ENCODE measurements around the gene TBX6. TPM values are rescaled to one million over a fixed set of nuclear protein-coding genes. Genes with fewer than 3 reads are reported as not detected.

TBX6 gene
- total RNA-seq, 1 experiment from 2014 or later: 5.1 TPM

- H3K27ac Mint-ChIP-seq: peak overlapping the region; percentile 82
- ATAC-seq (no peak), DNase-seq (ENCODE audit: low spot score) (no peak)
- peaks cover 16% of the 10 kb centered on the region for H3K27me3 Mint-ChIP-seq (ENCODE audit: low read depth)
- H3K36me3 Mint-ChIP-seq: peaks cover 29% of the 10 kb centered on the region
- POLR2A ChIA-PET: no interaction called here
- H3K4me1 Mint-ChIP-seq: peaks cover 25% of the 10 kb centered on the region
- peak overlapping the region; percentile 75 for H3K4me3 Mint-ChIP-seq
- CTCF ChIA-PET: interaction anchor here (3.8 to 4.2 kb wide), 2 partner anchors 18 to 40 kb away, joined by 26 to 33 read pairs; no protein-coding TSS in a partner anchor
- H3K9me3 Mint-ChIP-seq: peaks cover 22% of the 10 kb centered on the region
- TF ChIP-seq FOXP1 (CRISPR knock-in tag; IDR thresholded peaks at IDR 0.05; ENCODE audit: borderline replicate concordance) (no peak), ATF3 (CRISPR knock-in tag; conservative IDR thresholded peaks at IDR 0.05) (no peak), ZNF396 (CRISPR knock-in tag; IDR thresholded peaks at IDR 0.05; ENCODE audit: borderline replicate concordance) (no peak), ETV6 (CRISPR knock-in tag; IDR thresholded peaks at IDR 0.05) (no peak), ATF6 (CRISPR knock-in tag; IDR thresholded peaks at IDR 0.05) (no peak), ZNF423 (CRISPR knock-in tag; IDR thresholded peaks at IDR 0.05) (no peak), EMX1 (CRISPR knock-in tag; IDR thresholded peaks at IDR 0.05) (no peak), ZSCAN18 (CRISPR knock-in tag; IDR thresholded peaks at IDR 0.05) (no peak), CREM (CRISPR knock-in tag; IDR thresholded peaks at IDR 0.05) (no peak), ZNF512 (CRISPR knock-in tag; IDR thresholded peaks at IDR 0.05; ENCODE audit: borderline replicate concordance) (no peak), PREB (CRISPR knock-in tag; IDR thresholded peaks at IDR 0.05; ENCODE audit: borderline replicate concordance) (no peak), JAZF1 (CRISPR knock-in tag; IDR thresholded peaks at IDR 0.05) (no peak), ZNF281 (CRISPR knock-in tag; IDR thresholded peaks at IDR 0.05) (no peak), USF1 (CRISPR knock-in tag; IDR thresholded peaks at IDR 0.05) (no peak), E2F4 (CRISPR knock-in tag; IDR thresholded peaks at IDR 0.05; ENCODE audit: borderline replicate concordance, low read depth) (no peak)
Measured at GRCh38 chr16:30094541-30095165, 2.9 kb upstream of the TBX6 start.

Data from WTC11 (cell line).